Non-pigmented ciliary epithelial cell (primary cell): Measurements from ENCODE around the gene CST2.
"Not testable (repeated sequence)": the region's sequence is repeated elsewhere in the genome, so short reads cannot be mapped to it uniquely, and the experiment has no call there.

Experiments
- DNase-seq: peaks from one replicate; pipeline ENCODE4 v3.0.0-alpha.2; 2010; ENCODE audit warnings: low read depth

CST2 gene

GRCh38 chr20:23826541-23827021 is at the start of gene CST2:
CST2 (minus strand) TSS chr20:23826729; CDS start chr20:23826660, 69 bp downstream.
- DNase-seq: no peak

- no peak for DNase-seq
These were observed 49.2 kb upstream of the CST2 start for GRCh38 chr20:23875606-23876237.

GRCh38 chr20:23874747-23875146 is 48.2 kb upstream of the CST2 start:
- DNase-seq: no peak

GRCh38 chr20:23873370-23874015 is 47.0 kb upstream of the CST2 start:
- DNase-seq: no peak

- no peak for DNase-seq
These were observed 45.5 kb upstream of the CST2 start for GRCh38 chr20:23872065-23872464.

- DNase-seq: no peak
These were observed 43.9 kb upstream of the CST2 start for GRCh38 chr20:23870461-23870860.

GRCh38 chr20:23869520-23869919 is 43.0 kb upstream of the CST2 start:
- DNase-seq: no peak

GRCh38 chr20:23868321-23868720 is 41.8 kb upstream of the CST2 start:
- no peak for DNase-seq

- DNase-seq: no peak
These were observed 40.7 kb upstream of the CST2 start for GRCh38 chr20:23867152-23867776.

GRCh38 chr20:23860771-23861170 is 34.2 kb upstream of the CST2 start:
- not testable (repeated sequence) for DNase-seq

- DNase-seq: no peak
These were observed 31.6 kb upstream of the CST2 start for GRCh38 chr20:23857962-23858595.

- DNase-seq: no peak
These were observed 30.2 kb upstream of the CST2 start for GRCh38 chr20:23856736-23857135.

- no peak for DNase-seq
These were observed 29.7 kb upstream of the CST2 start for GRCh38 chr20:23856226-23856625.

- DNase-seq: no peak
These were observed 15.2 kb upstream of the CST2 start for GRCh38 chr20:23841693-23842092.

GRCh38 chr20:23835716-23836115 is 9.2 kb upstream of the CST2 start:
- DNase-seq: no peak

GRCh38 chr20:23832775-23833513 is 6.4 kb upstream of the CST2 start:
- DNase-seq: no peak

GRCh38 chr20:23831961-23832360 is 5.4 kb upstream of the CST2 start:
- not testable (repeated sequence) for DNase-seq

GRCh38 chr20:23823621-23824324 is 2.8 kb downstream of the CST2 start:
- DNase-seq: no peak

GRCh38 chr20:23823111-23823510 is 3.4 kb downstream of the CST2 start:
- no peak for DNase-seq

- no peak for DNase-seq
These were observed 6.0 kb downstream of the CST2 start for GRCh38 chr20:23820493-23820892.

GRCh38 chr20:23811559-23811958 is 15.0 kb downstream of the CST2 start:
- not testable (repeated sequence) for DNase-seq
